Osteoblast (primary cell): Measurements from ENCODE around the gene VSIG8. TPM values are rescaled to one million over a fixed set of nuclear protein-coding genes. Genes with fewer than 3 reads are reported as not detected.
A peak's percentile ranks its signal among the peaks of the same experiment; 100 is the strongest.

Source experiments
- DNase-seq: peaks from one replicate; pipeline ENCODE4 v3.0.0; 2011; ENCODE audit warnings: low spot score, mixed read lengths; ENCODE audit not compliant: insufficient read length; ENCODE audit errors: missing footprints
- H2AFZ ChIP-seq: 2 replicates; pipeline ENCODE4 v1.6.0; 2011; ENCODE audit warnings: mild to moderate bottlenecking, low read length
- H3K27ac ChIP-seq: 2 replicates; pipeline ENCODE4 v1.5.1; 2011; ENCODE audit warnings: mild to moderate bottlenecking, low read depth, low read length, moderate library complexity
- H3K27me3 ChIP-seq: 2 replicates; pipeline ENCODE4 v1.6.0; 2012; ENCODE audit warnings: mild to moderate bottlenecking, control low read depth, inconsistent platforms, low read length, moderate library complexity; ENCODE audit not compliant: insufficient read depth
- H3K36me3 ChIP-seq: 2 replicates; pipeline ENCODE4 v1.5.1; 2011; ENCODE audit warnings: mild to moderate bottlenecking, low read length, control low read depth, moderate library complexity; ENCODE audit not compliant: insufficient read depth
- H3K4me1 ChIP-seq: 2 replicates; pipeline ENCODE4 v1.5.1; 2011; ENCODE audit warnings: mild to moderate bottlenecking, low read length, control low read depth, moderate library complexity; ENCODE audit not compliant: insufficient read depth
- H3K4me2 ChIP-seq: 2 replicates; pipeline ENCODE4 v1.6.0; 2011; ENCODE audit warnings: mild to moderate bottlenecking, low read length; ENCODE audit not compliant: insufficient read depth
- H3K4me3 ChIP-seq: fragments of 200-600 bp; sonication (generic); 3 replicates; pipeline ENCODE4 v1.5.1; 2012; ENCODE audit warnings: mild to moderate bottlenecking, low read length, inconsistent platforms; ENCODE audit not compliant: insufficient read depth
- H3K79me2 ChIP-seq: 2 replicates; pipeline ENCODE4 v1.6.0; 2012; ENCODE audit warnings: mild to moderate bottlenecking, low read length, control low read depth, inconsistent platforms; ENCODE audit not compliant: insufficient read depth
- H3K9me3 ChIP-seq: 2 replicates; pipeline ENCODE4 v1.5.1; 2011; ENCODE audit warnings: low read depth, low read length, control low read depth
- H4K20me1 ChIP-seq: 2 replicates; pipeline ENCODE4 v1.6.0; 2012; ENCODE audit warnings: mild to moderate bottlenecking, low read length, control low read depth; ENCODE audit not compliant: insufficient read depth
- CTCF ChIP-seq: IDR thresholded peaks from 2 replicates; pipeline ENCODE4 v1.5.1; 2011; ENCODE audit warnings: mild to moderate bottlenecking, low read depth, low read length, moderate library complexity; ENCODE audit errors: extremely low read depth
- total RNA-seq: library from RNA; depleted of rRNA; stranded (reverse); fragments of >200 nt; gene quantifications from 2 replicates; pipeline ENCODE4 v1.2.3, GENCODE V29; 2012

The VSIG8 gene
- total RNA-seq, 1 donor = not detected

GRCh38 chr1:159831412-159832141 is 30.9 kb downstream of the VSIG8 start:
- no peaks in the 10 kb centered on the region for H3K27me3 ChIP-seq
- no peak for DNase-seq
- no peak overlapping the region for H3K4me3 ChIP-seq
- H3K9me3 ChIP-seq = no peaks in the 10 kb centered on the region
- no peak overlapping the region for H3K27ac ChIP-seq
- no peak overlapping the region for H2AFZ ChIP-seq
- TF ChIP-seq CTCF = no peak
- H3K4me1 ChIP-seq = peaks cover 6% of the 10 kb centered on the region
- H4K20me1 ChIP-seq = no peaks in the 10 kb centered on the region
- no peaks in the 10 kb centered on the region for H3K36me3 ChIP-seq
- H3K79me2 ChIP-seq = no peaks in the 10 kb centered on the region
- H3K4me2 ChIP-seq = no peak overlapping the region

- no peaks in the 10 kb centered on the region for H3K79me2 ChIP-seq
- no peaks in the 10 kb centered on the region for H3K9me3 ChIP-seq
- H3K4me2 ChIP-seq = no peak overlapping the region
- no peak for DNase-seq
- H4K20me1 ChIP-seq = no peaks in the 10 kb centered on the region
- H3K27me3 ChIP-seq = no peaks in the 10 kb centered on the region
- H3K27ac ChIP-seq = peak overlapping the region; percentile 33
- no peaks in the 10 kb centered on the region for H3K36me3 ChIP-seq
- no peak overlapping the region for H3K4me3 ChIP-seq
- no peak for TF ChIP-seq CTCF
- peaks cover 6% of the 10 kb centered on the region for H3K4me1 ChIP-seq
- H2AFZ ChIP-seq = no peak overlapping the region
These were observed 31.7 kb downstream of the VSIG8 start for GRCh38 chr1:159830722-159831121.

GRCh38 chr1:159829822-159830465 is 32.5 kb downstream of the VSIG8 start:
- Histone ChIP-seq H3K79me2 (no peaks in the 10 kb centered on the region), H4K20me1 (no peaks in the 10 kb centered on the region), H3K4me1 (peaks cover 6% of the 10 kb centered on the region), H3K27me3 (no peaks in the 10 kb centered on the region), H2AFZ (no peak overlapping the region), H3K27ac (peak overlapping the region; percentile 33), H3K36me3 (no peaks in the 10 kb centered on the region), H3K4me2 (no peak overlapping the region), H3K9me3 (no peaks in the 10 kb centered on the region), H3K4me3 (no peak overlapping the region)
- DNase-seq = peak; percentile 88
- no peak for TF ChIP-seq CTCF

GRCh38 chr1:159829273-159829634 is 33.2 kb downstream of the VSIG8 start:
- no peaks in the 10 kb centered on the region for H4K20me1 ChIP-seq
- H3K9me3 ChIP-seq = no peaks in the 10 kb centered on the region
- H2AFZ ChIP-seq = no peak overlapping the region
- H3K4me3 ChIP-seq = no peak overlapping the region
- no peaks in the 10 kb centered on the region for H3K36me3 ChIP-seq
- TF ChIP-seq CTCF = peak; percentile 44
- H3K4me1 ChIP-seq = peaks cover 6% of the 10 kb centered on the region
- H3K79me2 ChIP-seq = no peaks in the 10 kb centered on the region
- DNase-seq = peak; percentile 75
- H3K27ac ChIP-seq = no peak overlapping the region
- H3K4me2 ChIP-seq = no peak overlapping the region
- no peaks in the 10 kb centered on the region for H3K27me3 ChIP-seq
